Trophoblast cell (in vitro differentiated cells and primary cell): ENCODE measurements around the gene HSPA2.

Experiments
- DNase-seq, 2 donors: peaks; one replicate each; pipeline ENCODE4 v3.0.0-alpha.2; 2016
- H2AFZ ChIP-seq: 2 replicates; pipeline ENCODE4 v1.6.1; 2013; ENCODE audit warnings: low read length, moderate library complexity, mild to moderate bottlenecking; ENCODE audit not compliant: insufficient read depth, poor library complexity
- H2AK5ac ChIP-seq: 2 replicates; pipeline ENCODE4 v1.6.1; 2013; ENCODE audit warnings: mild to moderate bottlenecking, low read length
- H2BK120ac ChIP-seq: 2 replicates; pipeline ENCODE4 v1.6.1; 2013; ENCODE audit warnings: low read length, mild to moderate bottlenecking, moderate library complexity; ENCODE audit not compliant: insufficient read depth, poor library complexity
- H2BK12ac ChIP-seq: 2 replicates; pipeline ENCODE4 v1.6.1; 2013; ENCODE audit warnings: mild to moderate bottlenecking, low read length, moderate library complexity
- H2BK5ac ChIP-seq: 2 replicates; pipeline ENCODE4 v1.6.1; 2013; ENCODE audit warnings: low read length, low read depth, moderate library complexity, mild to moderate bottlenecking; ENCODE audit not compliant: poor library complexity
- H3K14ac ChIP-seq: 2 replicates; pipeline ENCODE4 v1.6.1; 2013; ENCODE audit warnings: mild to moderate bottlenecking, low read length
- H3K18ac ChIP-seq: 2 replicates; pipeline ENCODE4 v1.6.1; 2013; ENCODE audit warnings: mild to moderate bottlenecking, low read length
- H3K23ac ChIP-seq: 2 replicates; pipeline ENCODE4 v1.6.1; 2013; ENCODE audit warnings: low read length
- H3K27ac ChIP-seq: 2 replicates; pipeline ENCODE4 v1.5.1; 2013; ENCODE audit warnings: low read depth, mild to moderate bottlenecking, inconsistent platforms, low read length, moderate library complexity
- H3K27me3 ChIP-seq: 2 replicates; pipeline ENCODE4 v1.6.1; 2013; ENCODE audit warnings: inconsistent platforms, mild to moderate bottlenecking, low read length, moderate library complexity; ENCODE audit not compliant: insufficient read depth
- H3K36me3 ChIP-seq, 2 experiments: 1 replicate in 1 of 2; 2 replicates in 1 of 2; pipeline ENCODE4 v1.6.1; 2013; ENCODE audit warnings: low read length in 2 of 2, mild to moderate bottlenecking in 2 of 2, moderate library complexity in 1 of 2; ENCODE audit not compliant: insufficient read depth in 2 of 2, control insufficient read depth in 1 of 2
- H3K4ac ChIP-seq: 2 replicates; pipeline ENCODE4 v1.6.1; 2013; ENCODE audit warnings: low read depth, mild to moderate bottlenecking, low read length, moderate library complexity
- H3K4me1 ChIP-seq, 2 experiments: 1 replicate in 1 of 2; 2 replicates in 1 of 2; pipeline ENCODE4 v1.6.1; 2013; ENCODE audit warnings: low read length in 2 of 2, mild to moderate bottlenecking in 2 of 2, moderate library complexity in 1 of 2; ENCODE audit not compliant: insufficient read depth in 2 of 2, control insufficient read depth in 1 of 2
- H3K4me2 ChIP-seq: 2 replicates; pipeline ENCODE4 v1.6.1; 2013; ENCODE audit warnings: inconsistent platforms, mild to moderate bottlenecking, low read length, moderate library complexity
- H3K4me3 ChIP-seq: 2 replicates; pipeline ENCODE4 v1.5.1; 2013; ENCODE audit warnings: mild to moderate bottlenecking, low read depth, low read length, inconsistent platforms
- H3K79me1 ChIP-seq: one replicate; pipeline ENCODE4 v1.6.1; 2013; ENCODE audit warnings: low read length
- H3K79me2 ChIP-seq: 2 replicates; pipeline ENCODE4 v1.6.1; 2013; ENCODE audit warnings: low read length, mild to moderate bottlenecking; ENCODE audit not compliant: control insufficient read depth, insufficient read depth, poor library complexity
- H3K9ac ChIP-seq: 2 replicates; pipeline ENCODE4 v1.6.1; 2013; ENCODE audit warnings: mild to moderate bottlenecking, low read length
- H3K9me3 ChIP-seq: 2 replicates; pipeline ENCODE4 v1.6.1; 2013; ENCODE audit warnings: low read depth, mild to moderate bottlenecking, control low read depth, inconsistent platforms, low read length; ENCODE audit not compliant: insufficient read depth
- H4K12ac ChIP-seq: 2 replicates; pipeline ENCODE4 v1.6.1; 2013; ENCODE audit warnings: low read depth, mild to moderate bottlenecking, low read length, moderate library complexity
- H4K8ac ChIP-seq: 2 replicates; pipeline ENCODE4 v1.6.1; 2013; ENCODE audit warnings: low read depth, mild to moderate bottlenecking, low read length, moderate library complexity
- H4K91ac ChIP-seq: one replicate; pipeline ENCODE4 v1.6.1; 2013; ENCODE audit warnings: low read depth, mild to moderate bottlenecking, low read length, moderate library complexity
- WGBS: extraction: QIAGEN DNeasy Blood & Tissue Kit; methylation state at CpG from one replicate; pipeline ENCODE4 v1.1.7; 2013; ENCODE audit warnings: missing lambda C conversion rate; ENCODE audit not compliant: insufficient read length, insufficient coverage; ENCODE audit errors: extremely low coverage; 5-methylcytosine and 5-hydroxymethylcytosine counted together

The HSPA2 gene

DNA sequence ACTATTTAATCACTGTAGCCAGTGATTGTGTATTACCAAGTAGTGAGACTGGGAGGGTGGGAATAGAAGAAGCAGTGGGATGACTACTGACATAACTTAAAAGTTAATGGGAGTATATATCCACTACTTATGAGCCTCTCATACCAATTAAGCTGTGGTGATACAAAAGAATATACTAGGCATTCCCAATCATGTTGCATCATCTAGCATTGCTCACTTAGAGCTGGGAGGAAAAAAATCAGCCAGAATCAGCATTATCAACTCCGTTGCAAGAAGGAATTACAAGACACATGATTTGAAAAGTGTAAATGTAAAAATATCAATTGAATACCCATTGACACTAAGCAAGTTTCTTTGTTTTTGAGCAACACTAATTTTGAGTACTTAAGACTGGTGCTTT, 8.5 kb downstream of the HSPA2 start:
- peaks cover 3% of the 10 kb centered on the region for H3K79me2 ChIP-seq
- no CpG with 5 or more reads among the region's 1 CpG for WGBS
- H3K14ac ChIP-seq: no peak overlapping the region
- DNase-seq: peak in 1 of 2 donors; percentile 51
- no peaks in the 10 kb centered on the region for H3K9me3 ChIP-seq
- H2BK12ac ChIP-seq: no peak overlapping the region
- peaks cover 5% of the 10 kb centered on the region for H3K79me1 ChIP-seq
- no peak overlapping the region for H3K23ac ChIP-seq
- no peak overlapping the region for H4K12ac ChIP-seq
- H2BK5ac ChIP-seq: no peak overlapping the region
- no peak overlapping the region for H3K4me3 ChIP-seq
- no peaks in the 10 kb centered on the region for H3K27me3 ChIP-seq
- no peak overlapping the region for H3K27ac ChIP-seq
- no peak overlapping the region for H3K9ac ChIP-seq
- no peaks in the 10 kb centered on the region for H3K36me3 ChIP-seq
- H3K4me1 ChIP-seq: peaks cover 4 to 9% of the 10 kb centered on the region in 2 experiments
- no peak overlapping the region for H3K4me2 ChIP-seq
- no peak overlapping the region for H4K8ac ChIP-seq
- H3K4ac ChIP-seq: no peak overlapping the region
- H2AFZ ChIP-seq: no peak overlapping the region
- H2BK120ac ChIP-seq: no peak overlapping the region
- no peak overlapping the region for H3K18ac ChIP-seq
- no peak overlapping the region for H4K91ac ChIP-seq
- no peak overlapping the region for H2AK5ac ChIP-seq

DNA sequence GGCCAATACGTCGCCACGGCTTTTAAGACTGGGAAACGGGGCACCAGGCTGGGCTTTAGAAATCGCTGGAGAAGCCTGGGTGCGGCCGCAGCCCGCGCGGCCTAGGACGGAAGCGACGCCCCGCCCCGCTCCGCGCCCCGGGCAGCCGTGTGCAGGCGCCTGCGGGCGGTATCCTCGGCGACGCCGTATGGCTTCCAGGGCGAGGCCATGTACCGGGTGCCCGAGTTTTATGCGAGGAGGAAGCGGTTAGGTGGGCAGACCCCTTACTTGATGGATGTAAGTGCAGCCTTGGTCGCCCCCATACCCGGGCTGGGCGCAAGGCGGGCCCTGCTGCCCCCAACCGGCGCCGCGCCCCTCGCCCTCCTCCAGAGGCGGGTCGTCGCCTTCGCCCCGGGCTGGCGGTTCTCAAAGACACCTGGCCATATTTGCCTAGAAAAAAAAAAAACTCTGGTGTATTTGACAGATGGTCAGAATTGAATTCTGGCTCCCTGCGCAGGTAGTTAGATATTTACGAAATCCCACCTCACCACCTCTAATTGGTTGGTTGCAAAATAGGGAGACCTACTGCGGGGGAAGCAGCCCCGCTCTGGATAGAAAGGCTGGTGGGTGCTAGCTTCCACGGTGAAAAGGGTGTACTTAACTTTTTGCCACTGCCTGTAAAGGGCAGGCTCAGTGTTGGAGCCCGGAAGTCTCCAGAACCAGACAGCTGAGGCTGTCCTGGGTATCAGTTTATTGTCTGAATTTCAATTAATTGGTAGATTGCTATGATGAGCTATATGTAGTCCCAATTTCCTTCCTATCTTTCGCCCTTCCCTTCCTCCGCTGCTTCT, 9.5 kb downstream of the HSPA2 start, which contains the start of gene PPP1R36:
TSS of gene PPP1R36 (plus strand) at position 171 of the 830 bp plus-strand sequence. CDS start at position 208, 37 bp downstream.
- peak; percentile 73 to 84 for DNase-seq
- H3K79me2 ChIP-seq: peaks cover 3% of the 10 kb centered on the region
- H2BK12ac ChIP-seq: peak within 1 kb of the TSS; percentile 63
- H3K4me1 ChIP-seq: peaks cover 4 to 13% of the 10 kb centered on the region in 2 experiments
- H3K27me3 ChIP-seq: no peaks in the 10 kb centered on the region
- no peak within 1 kb of the TSS for H3K23ac ChIP-seq
- H2BK120ac ChIP-seq: peak within 1 kb of the TSS; percentile 56
- H3K14ac ChIP-seq: peak within 1 kb of the TSS; percentile 75
- H3K36me3 ChIP-seq: no peaks in the 10 kb centered on the region
- peak within 1 kb of the TSS; percentile 63 for H4K8ac ChIP-seq
- peak within 1 kb of the TSS; percentile 28 for H3K9ac ChIP-seq
- no peak within 1 kb of the TSS for H3K27ac ChIP-seq
- H2AK5ac ChIP-seq: no peak within 1 kb of the TSS
- peaks cover 5% of the 10 kb centered on the region for H3K79me1 ChIP-seq
- H4K12ac ChIP-seq: peak within 1 kb of the TSS; percentile 6
- H2AFZ ChIP-seq: peak within 1 kb of the TSS; percentile 79
- no CpG with 5 or more reads among the region's 54 CpGs for WGBS
- H3K9me3 ChIP-seq: no peaks in the 10 kb centered on the region
- peak within 1 kb of the TSS; percentile 63 for H3K4me3 ChIP-seq
- H3K4ac ChIP-seq: peak within 1 kb of the TSS; percentile 1
- peak within 1 kb of the TSS; percentile 8 for H3K18ac ChIP-seq
- H4K91ac ChIP-seq: peak within 1 kb of the TSS; percentile 69
- H3K4me2 ChIP-seq: peak within 1 kb of the TSS; percentile 81
- H2BK5ac ChIP-seq: peak within 1 kb of the TSS; percentile 35

DNA sequence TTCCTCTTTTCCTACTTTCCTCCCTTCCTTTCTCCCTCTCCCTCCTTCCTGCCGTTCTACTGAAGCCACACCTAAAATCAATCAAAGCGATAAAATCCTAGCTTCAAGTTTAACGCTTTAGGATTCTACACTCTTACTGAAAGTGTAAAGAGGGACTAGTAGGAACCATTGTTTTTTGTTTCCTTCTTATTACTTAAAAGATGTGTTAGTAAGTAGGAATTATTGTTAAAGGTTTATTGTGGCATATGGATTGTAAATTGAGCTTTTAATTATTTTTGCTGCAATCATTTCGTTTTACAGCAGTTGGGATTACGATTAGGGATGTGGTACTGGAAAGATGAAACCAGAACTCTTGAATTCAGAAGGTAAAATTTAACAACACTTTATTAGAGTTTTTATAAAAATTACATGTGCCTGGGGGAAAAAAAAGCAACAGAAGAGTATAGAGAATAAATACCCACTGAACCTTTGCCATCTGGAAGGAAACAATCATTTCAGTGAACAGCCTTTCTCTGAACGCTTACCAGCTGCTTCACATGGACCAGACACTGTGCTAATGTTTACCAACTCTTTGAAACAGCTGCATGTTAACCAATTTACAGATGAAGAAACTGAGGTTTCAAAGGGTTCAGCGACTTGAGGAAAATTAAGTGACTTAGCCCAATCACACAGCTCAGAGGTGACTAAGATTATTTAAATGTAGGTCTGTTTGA, 10.2 kb downstream of the HSPA2 start:
- no peak overlapping the region for H3K14ac ChIP-seq
- H3K4me3 ChIP-seq: no peak overlapping the region
- H3K23ac ChIP-seq: no peak overlapping the region
- H4K8ac ChIP-seq: no peak overlapping the region
- H3K9ac ChIP-seq: no peak overlapping the region
- peak overlapping the region; percentile 81 for H3K4me2 ChIP-seq
- H3K9me3 ChIP-seq: no peaks in the 10 kb centered on the region
- no CpG with 5 or more reads among the region's 7 CpGs for WGBS
- H3K79me2 ChIP-seq: peaks cover 3% of the 10 kb centered on the region
- H2AFZ ChIP-seq: no peak overlapping the region
- no peak overlapping the region for H3K4ac ChIP-seq
- H3K18ac ChIP-seq: no peak overlapping the region
- H3K79me1 ChIP-seq: peaks cover 7% of the 10 kb centered on the region
- H3K27ac ChIP-seq: no peak overlapping the region
- H2BK5ac ChIP-seq: no peak overlapping the region
- no peak for DNase-seq
- no peak overlapping the region for H4K12ac ChIP-seq
- peaks cover 4 to 13% of the 10 kb centered on the region in 2 experiments for H3K4me1 ChIP-seq
- H2AK5ac ChIP-seq: no peak overlapping the region
- H2BK12ac ChIP-seq: no peak overlapping the region
- H2BK120ac ChIP-seq: no peak overlapping the region
- no peaks in the 10 kb centered on the region for H3K36me3 ChIP-seq
- no peak overlapping the region for H4K91ac ChIP-seq
- no peaks in the 10 kb centered on the region for H3K27me3 ChIP-seq

DNA sequence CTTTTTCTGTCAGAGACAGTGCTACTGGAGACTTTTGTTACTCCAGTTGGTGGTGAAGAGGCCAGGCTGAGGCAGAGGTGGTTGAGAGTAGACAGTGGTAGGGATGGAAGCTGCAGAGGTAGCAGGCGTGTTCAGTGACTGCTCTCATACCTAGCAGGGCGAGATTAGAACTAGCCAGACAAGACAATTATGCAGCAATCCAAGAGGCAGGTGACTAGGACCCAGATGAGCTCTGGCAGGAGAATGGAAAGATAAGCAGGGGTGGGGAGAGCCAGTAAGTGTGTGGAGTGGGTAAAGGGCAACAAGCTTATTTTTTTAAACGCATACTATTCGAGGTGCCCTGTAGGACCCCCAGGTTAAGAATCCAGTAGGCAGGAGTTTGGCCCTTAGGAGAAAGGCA, 14.0 kb downstream of the HSPA2 start:
- Histone ChIP-seq H2AFZ (no peak overlapping the region), H3K36me3 (no peaks in the 10 kb centered on the region), H3K4me2 (no peak overlapping the region), H3K14ac (no peak overlapping the region), H3K27me3 (no peaks in the 10 kb centered on the region), H2BK5ac (no peak overlapping the region), H3K79me1 (peaks cover 17% of the 10 kb centered on the region), H3K18ac (no peak overlapping the region), H4K12ac (no peak overlapping the region), H3K4ac (no peak overlapping the region), H4K91ac (no peak overlapping the region), H3K4me1 (peaks cover 7 to 13% of the 10 kb centered on the region in 2 experiments), H3K23ac (no peak overlapping the region), H3K4me3 (no peak overlapping the region), H2BK120ac (no peak overlapping the region), H2AK5ac (no peak overlapping the region), H4K8ac (no peak overlapping the region), H3K9me3 (no peaks in the 10 kb centered on the region), H3K9ac (no peak overlapping the region), H2BK12ac (no peak overlapping the region), H3K27ac (no peak overlapping the region), H3K79me2 (peaks cover 3% of the 10 kb centered on the region)
- DNase-seq: peak; percentile 43 to 66
- WGBS: no CpG with 5 or more reads among the region's 4 CpGs
